Activated T-cell treated with anti-CD3 and anti-CD28 coated beads, Interleukin-2, amount 50 U/mL, for 48 hours (primary cell): ENCODE data around the gene GPR137B.
A peak's percentile ranks its signal among the peaks of the same experiment; 100 is the strongest.
"Not testable (repeated sequence)": the region's sequence is repeated elsewhere in the genome, so short reads cannot be mapped to it uniquely, and the experiment has no call there.

Experiments used
- DNase-seq, 2 experiments: peaks; one replicate each; pipeline ENCODE4 v3.0.0-alpha.2; 2020

GPR137B gene

GRCh38 chr1:236144446-236145150 lies 2.3 kb downstream of the GPR137B start:
- no peak for DNase-seq

GRCh38 chr1:236147068-236147467 lies 4.7 kb downstream of the GPR137B start:
- no peak for DNase-seq

DNA sequence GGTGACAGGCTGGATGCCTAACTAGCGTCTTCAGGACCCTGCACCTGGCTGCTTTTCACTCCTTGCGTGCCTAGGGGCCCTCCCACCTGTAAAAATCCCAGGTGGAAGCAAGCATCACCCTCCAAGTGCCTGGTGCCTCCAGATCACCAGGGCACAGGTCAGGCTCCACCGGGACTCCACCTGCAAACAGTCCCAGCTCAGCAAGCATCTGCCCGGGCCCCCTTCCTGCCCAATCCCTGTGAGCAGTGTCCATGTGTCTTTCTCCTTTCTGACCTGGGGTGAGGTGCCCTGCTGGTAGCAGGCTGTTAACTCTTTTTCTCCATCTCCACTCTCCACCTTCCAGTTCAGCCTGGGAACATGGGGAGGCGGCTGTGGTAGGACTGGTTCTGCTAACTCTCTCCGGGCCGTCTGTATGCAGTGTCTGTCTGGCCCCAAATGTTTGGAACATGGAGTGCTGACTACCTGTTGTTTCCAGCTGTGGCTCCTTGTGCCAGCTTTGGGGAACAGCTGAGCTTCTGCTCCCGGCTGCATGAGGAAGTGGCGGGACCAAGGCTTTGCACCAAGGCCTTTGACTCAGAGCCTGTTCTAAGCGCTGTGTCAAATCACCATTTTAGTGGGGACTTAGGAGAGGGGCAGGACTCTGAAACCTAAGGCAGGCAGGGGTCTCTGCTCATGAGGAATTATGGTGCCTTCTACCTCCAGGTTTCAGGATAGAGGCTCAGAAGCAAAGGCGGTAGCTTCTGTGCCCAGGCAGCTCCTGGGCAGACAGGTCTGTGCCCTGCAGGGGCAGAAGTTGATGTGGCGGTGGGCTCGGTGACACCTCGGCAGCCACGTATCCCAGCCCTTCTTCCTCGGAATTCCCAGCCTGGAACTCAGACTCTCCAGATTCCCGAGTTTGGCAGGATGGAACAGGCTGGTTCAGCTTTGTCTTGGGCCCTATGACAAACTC lies 5.5 kb downstream of the GPR137B start:
- no peak for DNase-seq

GRCh38 chr1:236148470-236148845 lies 6.1 kb downstream of the GPR137B start:
- DNase-seq, result no peak

DNA sequence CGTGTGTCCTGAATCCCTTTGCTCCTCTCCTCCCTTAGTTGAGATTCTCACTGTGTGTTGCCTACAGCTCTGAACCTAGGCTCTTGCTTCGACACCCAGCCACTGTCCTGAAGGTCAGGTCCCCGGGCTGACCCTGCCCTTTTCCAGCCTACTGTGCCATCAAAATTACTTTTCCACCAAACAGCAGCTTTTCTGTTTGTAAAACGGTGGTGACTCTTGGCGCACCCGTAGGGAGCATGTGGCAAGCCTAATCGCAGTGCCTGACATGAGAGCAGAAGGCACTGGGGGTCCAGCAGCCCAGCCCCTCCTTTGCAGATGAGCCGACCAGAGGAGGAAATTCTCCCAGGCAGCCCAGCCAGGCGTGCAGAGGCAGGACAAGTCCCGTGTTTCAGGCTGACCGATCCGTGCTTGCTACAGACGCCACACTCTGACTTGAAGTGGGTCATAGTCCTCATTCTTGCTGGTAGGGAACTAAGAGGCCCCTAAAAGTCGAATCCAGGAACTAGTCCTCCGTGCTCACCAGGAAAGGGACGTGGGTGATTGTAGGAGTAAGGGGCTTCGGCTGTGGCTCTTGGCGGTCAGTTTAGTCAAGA lies 6.8 kb downstream of the GPR137B start:
- DNase-seq, result no peak

- DNase-seq, result no peak
These were observed 7.4 kb downstream of the GPR137B start for GRCh38 chr1:236149696-236150228.

DNA sequence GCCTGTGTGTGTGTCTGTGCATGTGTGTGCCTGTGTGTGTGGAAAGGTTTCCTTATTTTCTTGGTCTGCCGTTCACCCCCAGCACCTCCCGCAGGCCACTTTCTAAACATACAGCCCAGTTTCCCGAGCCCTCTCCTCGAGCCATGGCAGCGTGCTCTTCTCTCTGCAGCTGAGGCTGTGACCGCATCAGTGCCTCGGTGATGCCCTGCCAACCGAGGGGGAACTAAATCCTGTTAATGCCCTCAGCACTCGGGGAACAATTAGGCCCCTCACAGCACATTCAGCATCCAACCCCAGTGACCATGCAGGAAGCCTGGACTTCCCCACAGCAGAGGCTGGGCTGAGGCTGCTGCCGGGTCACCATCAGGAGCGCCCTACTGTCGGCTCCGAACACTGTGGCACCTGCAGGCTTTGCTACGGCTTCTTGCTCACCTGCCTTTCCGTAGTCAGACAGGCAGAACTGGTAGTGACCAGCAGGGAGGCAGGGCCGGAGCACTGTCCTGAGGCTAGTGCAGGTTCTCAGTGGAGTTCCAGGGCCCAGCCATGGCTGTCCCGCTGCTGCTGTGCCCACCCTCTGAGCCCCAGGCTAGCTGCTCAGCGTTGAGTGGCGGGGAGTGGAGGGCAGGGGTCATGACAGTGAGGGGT lies 8.1 kb downstream of the GPR137B start:
- DNase-seq, result no peak

- no peak for DNase-seq
These were observed 8.6 kb downstream of the GPR137B start for GRCh38 chr1:236150986-236151385.

GRCh38 chr1:236151739-236152424 lies 9.5 kb downstream of the GPR137B start:
- DNase-seq, result no peak

GRCh38 chr1:236154126-236154525 lies 11.8 kb downstream of the GPR137B start:
- no peak for DNase-seq

DNA sequence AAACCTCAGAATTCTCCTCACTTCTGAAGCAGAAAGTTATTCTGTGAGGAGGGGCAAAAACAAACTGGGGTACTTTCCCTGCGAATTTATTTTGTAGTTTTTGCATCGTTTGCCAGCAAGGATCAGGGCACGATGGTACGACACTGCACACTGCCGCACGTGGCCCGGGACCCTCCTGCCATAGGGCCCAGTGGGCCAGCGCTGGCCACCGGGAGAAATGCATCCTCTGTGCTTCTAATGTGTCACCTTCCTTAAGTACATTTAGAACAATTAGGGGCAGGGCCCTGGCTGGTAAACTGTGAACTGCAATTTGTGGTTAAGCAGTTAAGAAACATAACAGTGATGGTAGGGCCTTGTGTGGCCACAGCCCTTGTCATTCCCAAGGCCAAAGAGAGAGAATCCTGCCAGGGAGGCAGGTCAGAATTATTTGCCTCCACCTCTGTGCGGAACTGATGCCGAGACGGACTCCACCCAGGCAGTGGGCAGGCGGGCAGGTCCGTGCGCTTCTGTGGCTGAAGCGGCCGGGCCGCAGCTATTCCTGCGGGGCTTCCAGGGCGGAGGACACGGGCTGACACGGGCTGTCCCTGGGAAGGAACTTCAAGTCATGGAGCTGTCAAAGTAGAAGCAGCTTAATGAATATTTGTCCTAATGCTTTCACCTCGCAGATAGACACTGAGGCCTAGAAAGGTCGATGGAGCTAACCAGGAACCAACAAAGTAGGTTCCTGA lies 12.5 kb downstream of the GPR137B start:
- no peak for DNase-seq

- no peak for DNase-seq
These were observed 13.0 kb downstream of the GPR137B start for GRCh38 chr1:236155399-236155767.

- DNase-seq, result no peak
These were observed 13.6 kb downstream of the GPR137B start for GRCh38 chr1:236155841-236156503.

GRCh38 chr1:236156512-236157208 lies 14.3 kb downstream of the GPR137B start:
- peak; percentile 42 to 53 for DNase-seq

DNA sequence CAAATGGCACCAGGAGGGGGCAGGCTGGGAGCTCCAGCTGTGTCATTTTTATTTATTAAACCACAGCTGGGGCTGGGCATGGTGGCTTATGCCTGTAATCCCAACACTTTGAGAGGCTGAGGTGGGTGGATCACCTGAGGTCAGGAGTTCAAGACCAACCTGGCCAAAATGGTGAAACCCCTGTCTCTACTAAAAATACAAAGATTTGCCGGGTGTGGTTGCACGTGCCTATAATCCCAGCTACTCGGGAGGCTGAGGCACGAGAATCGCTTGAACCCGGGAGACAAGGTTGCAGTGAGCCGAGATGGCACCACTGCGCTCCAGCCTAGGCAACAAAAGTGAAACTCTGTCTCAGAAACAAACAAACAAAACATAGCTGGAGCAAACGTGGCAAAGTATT lies 15.7 kb downstream of the GPR137B start:
- not testable (repeated sequence) for DNase-seq

GRCh38 chr1:236158719-236159118 lies 16.4 kb downstream of the GPR137B start:
- no peak for DNase-seq

DNA sequence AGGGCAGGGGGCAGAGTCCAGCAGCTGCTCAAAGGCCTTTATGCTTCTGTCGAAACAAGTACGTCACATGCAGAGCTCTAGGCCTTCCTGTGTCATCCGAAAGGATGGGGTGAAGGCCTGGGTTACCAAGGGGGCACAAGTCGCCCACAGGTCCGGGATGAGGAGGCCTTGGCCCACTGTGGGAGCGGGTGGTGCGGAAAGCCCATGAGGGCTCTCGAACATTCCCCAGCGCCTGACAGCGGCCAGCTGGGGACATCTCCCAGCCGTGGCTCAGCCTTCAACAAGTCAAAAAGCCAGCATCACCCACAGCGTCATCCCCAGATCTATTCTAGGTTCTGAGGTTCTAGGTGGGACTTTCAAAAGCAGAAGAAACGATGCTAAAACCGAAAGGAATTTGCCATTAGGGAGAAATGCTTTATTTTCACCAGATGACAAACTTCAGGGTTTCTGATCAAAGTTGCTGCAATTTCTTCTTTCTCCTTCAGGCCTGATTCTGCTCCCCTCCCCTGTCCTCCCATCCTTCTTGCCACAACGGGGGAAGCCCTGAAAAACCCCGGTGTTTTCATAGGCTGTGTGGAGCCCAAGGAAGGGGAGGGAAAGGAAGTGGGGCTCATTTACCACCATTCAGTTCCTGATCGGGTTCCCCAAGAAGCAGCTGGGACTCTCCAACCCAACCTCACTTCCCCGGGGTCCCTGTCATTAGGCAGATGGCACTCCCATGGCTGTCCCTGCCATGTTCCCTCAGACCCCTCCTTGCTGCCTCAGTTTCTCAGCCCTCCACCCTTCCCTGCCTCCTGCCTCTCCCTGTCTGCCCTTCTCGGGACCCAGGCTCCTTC lies 17.6 kb downstream of the GPR137B start:
- DNase-seq, result no peak

GRCh38 chr1:236160540-236161127 lies 18.3 kb downstream of the GPR137B start:
- no peak for DNase-seq

- no peak for DNase-seq
These were observed 18.9 kb downstream of the GPR137B start for GRCh38 chr1:236161230-236161629.
